Activated CD8-positive, alpha-beta memory T cell treated with anti-CD3 and anti-CD28 coated beads for 36 hours (primary cell): ENCODE data around the gene NOL7. TPM values are rescaled to one million over a fixed set of nuclear protein-coding genes. Genes with fewer than 3 reads are reported as not detected.

ENCODE experiments used
- CTCF ChIA-PET: fragments of 350-600 bp; sonication (Branson Sonifier 250); formaldehyde crosslinking; loops from one replicate; lab custom pipeline; 2021; ENCODE audit warnings: antibody characterized with exemption; lab: Charles Lee
- POLR2A ChIA-PET: fragments of 350-600 bp; sonication (Branson Sonifier 250); formaldehyde crosslinking; loops from one replicate; lab custom pipeline; 2021; ENCODE audit warnings: antibody characterized with exemption; lab: Charles Lee
- total RNA-seq, 2 experiments: library from RNA; stranded (reverse); gene quantifications; one replicate each; pipeline ENCODE4 v1.2.3, GENCODE V29; 2021

NOL7 gene
- total RNA-seq, 2 experiments from 2014 or later: 110 to 120 TPM

DNA sequence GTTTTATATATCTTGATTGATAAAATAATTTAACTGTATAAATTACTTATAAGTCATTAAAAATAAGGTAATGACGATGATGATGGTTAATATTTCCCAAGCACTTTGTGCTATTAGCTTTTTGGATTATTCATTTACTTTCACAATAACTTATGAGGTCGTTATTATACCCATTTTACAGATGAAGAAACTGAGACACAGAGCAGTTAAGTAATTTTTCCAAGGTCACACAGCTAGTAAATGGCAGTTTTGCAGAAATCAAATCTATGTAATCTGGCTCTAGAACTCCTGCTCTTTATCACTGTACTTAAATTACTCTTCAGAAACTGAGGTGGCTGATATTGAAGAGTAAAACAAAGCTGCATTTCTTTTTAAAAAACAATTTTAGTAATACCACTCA lies 18.2 kb downstream of the NOL7 start:
- ChIA-PET CTCF (no interaction called here), POLR2A (no interaction called here)

DNA sequence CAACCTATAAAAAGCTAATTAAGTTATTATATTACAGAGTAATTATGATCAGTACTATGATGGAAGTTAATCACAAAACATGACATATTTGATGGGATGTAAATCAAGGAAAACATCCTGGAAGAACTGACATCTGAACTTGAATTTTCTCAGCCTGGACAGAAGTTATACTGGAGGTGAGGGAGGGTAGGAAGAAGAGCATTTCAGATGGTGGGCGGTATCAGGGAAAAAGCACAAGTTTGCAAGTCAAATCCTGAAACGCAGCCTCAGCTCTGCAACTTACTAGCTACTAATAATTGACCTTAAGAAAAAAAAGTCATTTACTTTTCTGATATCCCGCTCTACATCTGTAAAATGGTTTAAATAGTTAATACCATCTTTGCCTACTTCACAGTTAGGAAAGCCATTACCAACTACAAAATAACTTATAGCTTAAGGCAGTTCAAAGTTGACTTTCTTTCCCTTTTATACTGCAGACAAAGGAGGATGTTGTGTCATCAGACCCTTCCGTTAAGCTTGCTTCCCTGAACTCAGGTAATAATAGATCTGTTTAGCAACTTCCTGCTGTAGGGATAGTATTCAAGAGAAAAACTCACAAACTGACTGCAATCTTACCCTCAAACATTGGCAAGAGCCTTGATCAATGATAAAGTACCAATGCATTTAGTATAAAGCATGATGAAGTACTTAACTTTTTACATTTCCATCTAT lies 21.0 kb downstream of the NOL7 start:
- POLR2A ChIA-PET: interaction anchor here (0.9 kb wide), 1 partner anchor 13 kb away, joined by 5 read pairs; no protein-coding TSS in a partner anchor
- CTCF ChIA-PET: no interaction called here

GRCh38 chr6:13638014-13638413 lies 22.9 kb downstream of the NOL7 start:
- ChIA-PET POLR2A (no interaction called here), CTCF (no interaction called here)

DNA sequence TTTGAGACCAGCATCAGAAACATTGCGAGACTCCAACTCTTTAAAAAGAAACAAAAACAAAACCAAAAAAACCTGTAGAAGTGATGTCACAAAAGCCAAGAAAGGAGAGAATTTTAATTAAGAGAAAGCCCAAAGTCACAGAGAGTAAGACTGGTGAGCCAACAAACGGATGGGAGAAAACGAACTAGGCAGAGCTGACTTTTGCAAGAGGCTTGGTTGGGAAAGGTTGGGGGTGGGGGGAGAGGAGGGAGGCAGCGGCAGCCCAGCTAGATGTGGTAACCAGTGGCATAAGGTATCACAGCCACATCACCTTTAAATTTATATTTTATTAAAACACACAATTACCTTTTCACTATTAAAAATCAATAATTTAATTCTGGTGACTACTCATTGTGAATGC lies 23.5 kb downstream of the NOL7 start:
- ChIA-PET CTCF (interaction anchor here (1.6 kb wide), 1 partner anchor 14 kb away, joined by 5 read pairs; no protein-coding TSS in a partner anchor), POLR2A (no interaction called here)

- ChIA-PET POLR2A (no interaction called here), CTCF (no interaction called here)
Measured at GRCh38 chr6:13641315-13641714, 26.2 kb downstream of the NOL7 start.

GRCh38 chr6:13643125-13643524 lies 28.0 kb downstream of the NOL7 start:
- ChIA-PET POLR2A (no interaction called here), CTCF (interaction anchor here (0.9 kb wide), 1 partner anchor 151 kb away, joined by 3 read pairs; no protein-coding TSS in a partner anchor)

- POLR2A ChIA-PET: interaction anchor here (0.6 to 1.0 kb wide), 3 partner anchors 13 to 255 kb away, joined by 5 to 9 read pairs (median 5); no protein-coding TSS in a partner anchor
- CTCF ChIA-PET: no interaction called here
Measured at GRCh38 chr6:13648850-13649249, 33.7 kb downstream of the NOL7 start.

- POLR2A ChIA-PET: interaction anchor here (0.7 to 1.0 kb wide), 2 partner anchors 13 to 61 kb away, joined by 5 read pairs; no protein-coding TSS in a partner anchor
- CTCF ChIA-PET: no interaction called here
Measured at GRCh38 chr6:13649393-13649792, 34.3 kb downstream of the NOL7 start.

- POLR2A ChIA-PET: no interaction called here
- CTCF ChIA-PET: no interaction called here
Measured at GRCh38 chr6:13653296-13653695, 38.2 kb downstream of the NOL7 start.

GRCh38 chr6:13654496-13654895 lies 39.4 kb downstream of the NOL7 start:
- POLR2A ChIA-PET: no interaction called here
- CTCF ChIA-PET: interaction anchor here (0.8 kb wide), 1 partner anchor 31 kb away, joined by 3 read pairs; no protein-coding TSS in a partner anchor

GRCh38 chr6:13655700-13656099 lies 40.6 kb downstream of the NOL7 start:
- POLR2A ChIA-PET: no interaction called here
- CTCF ChIA-PET: no interaction called here

GRCh38 chr6:13660273-13660672 lies 45.1 kb downstream of the NOL7 start:
- POLR2A ChIA-PET: no interaction called here
- CTCF ChIA-PET: no interaction called here

DNA sequence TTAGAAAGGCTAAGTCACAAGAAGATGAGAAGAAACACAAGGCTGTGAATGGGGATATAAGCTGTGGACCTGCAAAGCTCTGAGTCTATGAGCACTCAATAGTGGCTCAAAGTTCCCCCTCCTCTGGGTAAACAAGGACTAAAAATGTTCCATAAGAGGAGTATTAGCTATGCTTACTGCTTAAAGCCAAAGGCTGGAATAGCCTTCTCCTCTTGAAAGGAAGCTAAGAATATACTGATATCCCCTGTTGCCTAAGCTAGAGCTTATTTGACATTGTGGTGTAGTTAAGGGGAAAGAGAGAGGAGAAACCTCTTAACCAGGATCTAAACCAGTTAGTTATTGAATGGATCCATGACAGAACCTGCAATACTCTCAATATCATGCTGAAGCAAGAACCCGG lies 45.8 kb downstream of the NOL7 start:
- POLR2A ChIA-PET: no interaction called here
- CTCF ChIA-PET: no interaction called here

DNA sequence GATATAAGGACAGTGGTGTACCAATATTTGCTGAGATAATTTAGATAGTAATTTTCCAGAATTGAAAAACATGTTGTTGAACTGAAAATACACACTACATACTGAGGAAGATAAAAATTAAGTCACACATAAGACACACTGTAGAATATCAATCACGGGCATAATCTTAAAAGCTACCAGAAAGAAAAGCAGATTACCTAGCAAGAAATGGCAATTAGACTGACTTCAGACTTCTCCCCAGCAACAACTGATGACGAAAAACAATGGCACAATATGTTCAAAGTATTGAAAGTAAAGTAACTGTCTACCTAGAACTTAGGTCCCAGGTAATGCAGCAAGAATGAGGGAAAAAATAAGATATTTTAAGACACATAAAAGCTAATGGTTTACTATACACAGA lies 46.5 kb downstream of the NOL7 start:
- ChIA-PET CTCF (no interaction called here), POLR2A (no interaction called here)

- POLR2A ChIA-PET: no interaction called here
- CTCF ChIA-PET: no interaction called here
Measured at GRCh38 chr6:13662651-13663334, 47.7 kb downstream of the NOL7 start.

DNA sequence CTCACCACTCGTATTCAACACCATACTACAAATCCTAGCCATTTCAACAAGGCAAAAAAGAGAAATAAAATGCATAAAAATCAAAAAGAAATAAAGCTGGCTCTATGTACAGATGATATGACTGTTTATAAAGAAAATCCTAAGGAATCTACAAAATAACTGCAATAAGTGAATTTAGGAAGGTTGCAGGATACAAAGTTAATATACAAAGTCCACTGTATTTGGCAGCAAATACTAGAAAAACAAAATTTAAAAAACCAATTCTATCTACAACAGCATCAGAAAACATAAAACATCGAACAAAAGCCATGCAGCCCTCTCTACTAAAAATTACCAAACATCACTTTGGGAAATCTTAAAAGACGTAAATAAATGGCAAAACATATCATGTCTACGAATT lies 48.9 kb downstream of the NOL7 start:
- POLR2A ChIA-PET: no interaction called here
- CTCF ChIA-PET: no interaction called here

- POLR2A ChIA-PET: no interaction called here
- CTCF ChIA-PET: no interaction called here
Measured at GRCh38 chr6:13664703-13665352, 49.7 kb downstream of the NOL7 start.

DNA sequence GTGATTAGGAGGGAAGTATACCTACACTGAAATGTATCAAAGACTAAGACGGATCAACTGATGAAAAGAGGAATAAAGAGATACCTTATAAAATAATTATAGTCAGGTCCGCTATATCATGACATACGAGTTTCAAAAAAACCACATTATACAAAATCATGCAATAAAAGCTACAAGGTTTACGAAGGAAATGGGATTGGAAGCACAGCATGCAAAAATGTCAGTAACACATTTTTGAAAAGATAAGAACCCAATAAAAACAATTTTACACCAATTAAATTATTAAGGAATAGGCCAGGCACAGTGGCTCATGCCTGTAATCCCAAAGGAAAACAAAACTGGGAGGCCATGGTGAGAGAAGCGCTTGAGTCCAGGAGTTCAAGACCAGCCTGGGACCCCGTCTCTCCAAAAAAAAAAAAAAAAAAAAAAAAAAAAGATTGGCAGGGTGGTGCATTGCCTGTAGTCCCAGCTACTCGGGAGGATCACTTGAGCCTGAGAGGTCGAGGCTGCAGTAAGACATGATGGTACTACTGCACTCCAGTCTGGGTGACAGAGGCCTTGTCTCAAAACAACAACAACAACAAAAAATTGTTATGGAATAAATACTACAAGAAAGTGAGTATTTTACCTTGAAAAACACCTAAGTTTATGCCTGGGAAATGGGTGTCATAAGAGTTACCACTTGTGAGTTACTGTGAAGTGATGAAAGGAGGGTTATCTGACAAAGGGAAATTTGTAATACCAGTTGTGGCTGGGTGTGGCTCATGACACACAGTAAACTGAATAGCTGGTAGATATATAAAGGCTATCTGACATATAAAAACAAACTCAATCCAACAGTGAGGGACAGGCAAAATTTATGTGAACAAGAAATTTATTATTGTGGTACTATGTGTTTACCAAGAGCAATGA lies 51.3 kb downstream of the NOL7 start:
- ChIA-PET CTCF (interaction anchor here (0.6 to 1.0 kb wide), 2 partner anchors 10 to 148 kb away, joined by 3 read pairs; no protein-coding TSS in a partner anchor), POLR2A (no interaction called here)

DNA sequence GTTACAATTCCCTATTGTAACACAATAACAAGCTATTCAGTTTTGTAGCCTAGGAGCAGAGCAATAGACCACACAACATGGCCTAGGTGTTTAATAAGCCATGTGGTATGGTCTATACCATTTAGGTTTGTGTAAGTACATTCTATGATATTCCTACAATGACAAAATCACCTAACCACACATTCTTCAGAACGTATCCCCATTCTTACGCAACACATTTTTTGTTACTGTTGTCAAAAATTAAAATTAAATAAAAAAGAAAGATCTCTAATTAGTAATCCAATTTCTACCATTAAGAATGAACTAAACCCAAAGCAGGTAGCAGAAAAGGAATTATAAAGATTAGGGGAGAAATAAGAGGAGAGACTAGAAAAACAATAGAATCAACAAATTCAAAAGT lies 52.5 kb downstream of the NOL7 start:
- ChIA-PET CTCF (no interaction called here), POLR2A (no interaction called here)
